Bronchial epithelial cell (primary cell): ENCODE measurements around the gene CHP1. TPM values are rescaled to one million over a fixed set of nuclear protein-coding genes. Genes with fewer than 3 reads are reported as not detected.
"Not testable (repeated sequence)": the region's sequence is repeated elsewhere in the genome, so short reads cannot be mapped to it uniquely, and the experiment has no call there.

Experiments
- DNase-seq: peaks from one replicate; pipeline ENCODE4 v3.0.0-alpha.2; 2010; ENCODE audit warnings: low read depth
- FAIRE-seq: peaks from 2 replicates; lab custom pipeline; 2011; peaks lifted over from hg19 to GRCh38; lab: Jason Lieb, UNC
- H3K27me3 ChIP-seq: 2 replicates; pipeline ENCODE4 v1.5.1; 2011; ENCODE audit warnings: low read length; ENCODE audit not compliant: control insufficient read depth, insufficient read depth
- H3K36me3 ChIP-seq: 2 replicates; pipeline ENCODE4 v1.5.1; 2011; ENCODE audit warnings: low read length; ENCODE audit not compliant: control insufficient read depth, insufficient read depth
- H3K4me3 ChIP-seq: 2 replicates; pipeline ENCODE4 v1.5.1; 2011; ENCODE audit warnings: mild to moderate bottlenecking, low read depth, low read length, control low read depth
- CTCF ChIP-seq: IDR thresholded peaks from 2 replicates; pipeline ENCODE4 v1.5.1; 2011; ENCODE audit warnings: mild to moderate bottlenecking, moderate library complexity, low read length, control low read depth, inconsistent platforms; ENCODE audit not compliant: insufficient read depth, severe bottlenecking
- total RNA-seq: library from RNA; depleted of rRNA; stranded (reverse); fragments of >200 nt; gene quantifications from 2 replicates; pipeline ENCODE4 v1.2.1, GENCODE V29; 2014

The CHP1 gene
- total RNA-seq, 1 donor from 2014 or later: 75.8 TPM

- TF ChIP-seq CTCF: no peak
- Histone ChIP-seq H3K27me3 (no peaks in the 10 kb centered on the region), H3K4me3 (no peak overlapping the region), H3K36me3 (peaks cover 9% of the 10 kb centered on the region)
- FAIRE-seq: peak; percentile 28
- peak; percentile 85 for DNase-seq
Observed at GRCh38 chr15:41258750-41259471, 27.8 kb downstream of the CHP1 start.

- peaks cover 7% of the 10 kb centered on the region for H3K36me3 ChIP-seq
- no peak for DNase-seq
- no peak for TF ChIP-seq CTCF
- no peaks in the 10 kb centered on the region for H3K27me3 ChIP-seq
- no peak overlapping the region for H3K4me3 ChIP-seq
- FAIRE-seq: no peak
Observed at GRCh38 chr15:41259546-41260189, 28.6 kb downstream of the CHP1 start.

- not testable (repeated sequence) for H3K4me3 ChIP-seq, H3K27me3 ChIP-seq, FAIRE-seq, DNase-seq
- H3K36me3 ChIP-seq: peaks cover 10% of the 10 kb centered on the region
Observed at GRCh38 chr15:41260924-41261323, 29.9 kb downstream of the CHP1 start.

GRCh38 chr15:41262571-41262970 is 31.5 kb downstream of the CHP1 start:
- no peak overlapping the region for H3K4me3 ChIP-seq
- no peak for FAIRE-seq
- H3K36me3 ChIP-seq: peaks cover 10% of the 10 kb centered on the region
- no peaks in the 10 kb centered on the region for H3K27me3 ChIP-seq
- TF ChIP-seq CTCF: no peak
- no peak for DNase-seq

- H3K36me3 ChIP-seq: peaks cover 10% of the 10 kb centered on the region
- TF ChIP-seq CTCF: no peak
- DNase-seq: no peak
Observed at GRCh38 chr15:41263891-41264351, 32.9 kb downstream of the CHP1 start.

GRCh38 chr15:41269887-41270286 is 38.8 kb downstream of the CHP1 start:
- Histone ChIP-seq H3K4me3 (no peak overlapping the region), H3K27me3 (no peaks in the 10 kb centered on the region), H3K36me3 (peaks cover 9% of the 10 kb centered on the region)
- DNase-seq: no peak
- no peak for FAIRE-seq
- TF ChIP-seq CTCF: no peak

More at GRCh38 chr15:41263891-41264351, 32.9 kb downstream of the CHP1 start:
- H3K27me3 ChIP-seq: no peaks in the 10 kb centered on the region
- FAIRE-seq: no peak
- H3K4me3 ChIP-seq: no peak overlapping the region
